Body of pancreas (tissue), 4 donors: ENCODE measurements around the gene TMEM107. TPM values are rescaled to one million over a fixed set of nuclear protein-coding genes. Genes with fewer than 3 reads are reported as not detected.

Source experiments
- ATAC-seq: fragments of 150-250 bp; one replicate; pipeline ENCODE4 v1.9.1; 2016
- DNase-seq, 4 donors: peaks; one replicate each; pipeline ENCODE4 v3.0.0-alpha.2; 2019
- H3K27ac ChIP-seq, 4 donors: fragments of 200-600 bp; sonication (generic); 1 replicate in 3 of 4; 2 replicates in 1 of 4; pipeline versions ENCODE4 v1.5.1 to v1.6.1; 2016 to 2019; ENCODE audit warnings: mild to moderate bottlenecking in 1 of 4, mixed read lengths in 1 of 4, moderate library complexity in 1 of 4
- H3K27me3 ChIP-seq, 2 donors: fragments of 200-600 bp; sonication (generic); one replicate each; pipeline ENCODE4 v1.6.0; 2016; ENCODE audit warnings: mild to moderate bottlenecking in 1 of 2
- H3K36me3 ChIP-seq, 2 donors: fragments of 200-600 bp; sonication (generic); replicated peaks in 1 of 2; 2 replicates each; pipeline ENCODE4 v1.5.1; 2016; ENCODE audit warnings: low read depth in 2 of 2; ENCODE audit not compliant: insufficient read depth in 1 of 2
- H3K4me1 ChIP-seq: fragments of 200-600 bp; sonication (generic); one replicate; pipeline ENCODE4 v1.6.0; 2016
- H3K4me3 ChIP-seq, 2 donors: fragments of 200-600 bp; sonication (generic); 1 replicate in 1 of 2; 2 replicates in 1 of 2; pipeline ENCODE4 v1.5.1; 2016 to 2019
- H3K9me3 ChIP-seq, 3 donors: fragments of 200-600 bp; sonication (generic); 1 replicate in 2 of 3; 2 replicates in 1 of 3; pipeline ENCODE4 v1.5.1; 2016
- POLR2A ChIP-seq, 3 donors: fragments of 450-650 bp; IDR thresholded peaks; one replicate each; pipeline ENCODE4 v1.6.1; 2016; ENCODE audit warnings: antibody characterized with exemption in 3 of 3, mild to moderate bottlenecking in 2 of 3
- WGBS, 2 donors: methylation state at CpG; one replicate each; pipeline ENCODE4 v1.1.5; 2017; 5-methylcytosine and 5-hydroxymethylcytosine counted together
- intact Hi-C: fragments of 100-400 bp; cut with DNase I; formaldehyde crosslinking; loops from one replicate; pipeline ENCODE4 v1.15.1; 2023
- total RNA-seq, 2 donors: library from RNA; depleted of rRNA; stranded (reverse); fragments of >200 nt; gene quantifications; one replicate each; pipeline ENCODE4 v1.1.0, GENCODE V29; 2016
- TF ChIP-seq, protein P1 (sequence below), 7 experiments: fragments of 450-650 bp in 4 of 7; fragments of 200-600 bp in 3 of 7; sonication (generic) in 3 of 7; IDR thresholded peaks; one replicate each; pipeline ENCODE4 v1.5.1; 2016 to 2019; ENCODE audit warnings: antibody characterized with exemption in 7 of 7

The TMEM107 gene
- total RNA-seq, 2 donors from 2014 or later: 7.6 to 12.7 TPM

DNA sequence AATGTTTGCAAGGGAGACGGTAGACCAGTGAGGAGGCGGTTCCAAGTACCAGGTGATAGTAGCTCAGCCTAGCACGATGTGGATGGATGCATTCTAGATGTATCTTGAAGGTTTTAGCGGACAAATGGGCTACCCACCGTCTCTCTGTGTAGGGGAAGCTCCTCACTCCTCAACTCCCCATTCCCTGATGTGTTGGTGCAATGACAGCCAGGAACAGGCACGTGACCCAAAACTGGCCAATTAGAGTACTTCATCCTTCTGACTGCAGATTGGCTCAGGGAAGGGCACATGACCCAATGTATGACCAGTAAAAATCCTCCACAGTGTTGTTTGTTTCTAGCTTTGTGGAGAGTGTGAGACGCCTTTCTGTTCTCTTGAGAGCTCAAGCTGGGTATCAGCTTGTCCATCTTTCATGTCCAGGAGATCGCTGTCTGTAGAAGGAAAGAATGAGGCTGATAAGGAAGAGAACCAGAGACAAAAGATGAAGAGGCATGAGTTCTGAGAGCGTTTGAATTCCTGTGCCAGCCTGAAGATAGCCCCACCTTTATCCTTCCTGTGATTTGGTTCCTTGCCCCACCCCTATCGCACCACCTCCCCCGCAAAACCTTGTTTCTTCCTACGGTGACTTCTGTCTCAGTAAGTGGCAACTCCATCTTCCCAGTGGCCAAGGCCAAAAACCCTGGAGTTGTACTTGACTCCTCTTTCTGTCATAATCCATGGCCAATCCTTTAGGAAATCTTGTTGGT is 16.1 kb upstream of the TMEM107 start:
- TF ChIP-seq POLR2A (IDR thresholded peaks at IDR 0.05): peak in 2 of 3 donors; percentile 69 to 73
- TF ChIP-seq, protein P1, sequence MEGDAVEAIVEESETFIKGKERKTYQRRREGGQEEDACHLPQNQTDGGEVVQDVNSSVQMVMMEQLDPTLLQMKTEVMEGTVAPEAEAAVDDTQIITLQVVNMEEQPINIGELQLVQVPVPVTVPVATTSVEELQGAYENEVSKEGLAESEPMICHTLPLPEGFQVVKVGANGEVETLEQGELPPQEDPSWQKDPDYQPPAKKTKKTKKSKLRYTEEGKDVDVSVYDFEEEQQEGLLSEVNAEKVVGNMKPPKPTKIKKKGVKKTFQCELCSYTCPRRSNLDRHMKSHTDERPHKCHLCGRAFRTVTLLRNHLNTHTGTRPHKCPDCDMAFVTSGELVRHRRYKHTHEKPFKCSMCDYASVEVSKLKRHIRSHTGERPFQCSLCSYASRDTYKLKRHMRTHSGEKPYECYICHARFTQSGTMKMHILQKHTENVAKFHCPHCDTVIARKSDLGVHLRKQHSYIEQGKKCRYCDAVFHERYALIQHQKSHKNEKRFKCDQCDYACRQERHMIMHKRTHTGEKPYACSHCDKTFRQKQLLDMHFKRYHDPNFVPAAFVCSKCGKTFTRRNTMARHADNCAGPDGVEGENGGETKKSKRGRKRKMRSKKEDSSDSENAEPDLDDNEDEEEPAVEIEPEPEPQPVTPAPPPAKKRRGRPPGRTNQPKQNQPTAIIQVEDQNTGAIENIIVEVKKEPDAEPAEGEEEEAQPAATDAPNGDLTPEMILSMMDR (IDR thresholded peaks at IDR 0.05): no peak
- ATAC-seq (peak; percentile 64), DNase-seq (peak; percentile 82 to 93 (median 86))
- H3K27ac ChIP-seq: peak overlapping the region; percentile 54 to 76 (median 67)
- WGBS, 2 donors: 9 to 19% methylated on average over 12 of the region's 12 CpGs
- intact Hi-C loops: no loop called here
- H3K4me1 ChIP-seq: peaks cover 40% of the 10 kb centered on the region
- no peaks in the 10 kb centered on the region for H3K27me3 ChIP-seq
- no peaks in the 10 kb centered on the region for H3K36me3 ChIP-seq
- H3K4me3 ChIP-seq: no peak overlapping the region
- no peaks in the 10 kb centered on the region for H3K9me3 ChIP-seq

DNA sequence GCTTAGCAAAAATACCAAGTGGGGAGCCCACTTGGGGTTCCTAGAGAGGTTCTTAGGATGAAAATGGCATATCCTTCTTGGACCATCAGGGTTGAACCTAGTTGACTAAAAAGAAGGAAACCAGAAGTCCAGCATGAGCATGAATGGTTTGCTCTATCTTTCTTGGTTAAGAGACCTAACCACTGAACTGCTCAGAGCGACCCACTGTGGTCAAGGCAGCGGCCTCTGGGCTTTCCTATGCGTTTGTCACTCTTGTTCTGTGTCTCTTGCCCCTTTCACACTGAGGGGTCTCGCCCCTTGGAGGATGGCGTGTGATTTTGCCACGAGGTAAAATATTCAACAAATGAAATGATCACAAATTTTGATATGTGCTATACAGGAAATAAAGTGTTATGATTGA is 14.3 kb upstream of the TMEM107 start:
- DNase-seq: no peak
- intact Hi-C loops: no loop called here
- Histone ChIP-seq H3K27ac (peak overlapping the region in 3 of 4 donors; percentile 15 to 96 (median 96)), H3K9me3 (no peaks in the 10 kb centered on the region), H3K4me3 (no peak overlapping the region), H3K36me3 (no peaks in the 10 kb centered on the region), H3K4me1 (peaks cover 54% of the 10 kb centered on the region), H3K27me3 (no peaks in the 10 kb centered on the region)
- no peak for ATAC-seq
- TF ChIP-seq POLR2A (IDR thresholded peaks at IDR 0.05): no peak
- TF ChIP-seq, protein P1 (IDR thresholded peaks at IDR 0.05): no peak
- 31 to 45% methylated on average over 6 of the region's 6 CpGs for WGBS, 2 donors

DNA sequence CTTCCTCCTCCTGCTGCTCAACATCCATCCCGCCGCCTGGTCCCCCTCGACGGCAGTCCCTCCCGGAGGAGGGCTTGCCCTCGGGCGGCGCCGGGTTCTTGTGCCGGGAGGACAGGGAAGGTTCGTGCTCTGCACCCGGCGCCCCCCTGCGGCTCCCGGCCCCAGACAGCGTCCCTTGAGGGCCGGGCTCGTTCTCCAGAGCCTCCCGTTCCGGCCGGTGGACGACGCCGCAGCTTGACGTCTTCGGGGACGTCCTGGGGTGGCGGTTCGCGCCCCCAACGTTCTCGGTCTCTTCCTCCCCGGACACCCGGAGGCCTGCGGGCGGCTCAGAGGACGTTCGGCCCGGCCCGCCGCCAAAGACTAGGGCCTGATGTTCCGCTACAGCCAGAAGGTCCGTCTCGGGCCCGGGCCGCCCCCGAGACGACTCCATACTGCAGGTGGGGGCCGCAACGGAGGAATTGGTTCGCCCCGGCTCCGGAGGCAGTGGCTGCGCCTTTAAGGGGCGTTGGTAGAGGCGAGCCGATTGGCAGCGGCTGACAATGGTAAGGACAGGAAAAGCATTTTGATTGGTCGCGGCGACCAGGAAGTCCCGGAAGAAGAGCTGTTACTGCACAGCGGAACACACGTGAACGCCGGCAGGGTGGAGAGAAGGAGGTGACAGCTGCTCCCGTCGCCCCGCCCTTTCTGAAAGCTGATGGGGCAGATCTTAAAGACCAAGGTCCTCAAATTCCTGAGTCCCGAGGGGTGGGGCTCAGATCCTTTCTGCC is 13.7 kb upstream of the TMEM107 start, which contains the start of gene BORCS6:
BORCS6 (minus strand) TSS at position 470 of the 767 bp plus-strand sequence; CDS start at position 430, 40 bp downstream.
- WGBS, 2 donors: 0 to 1% methylated on average over 17 to 68 of the region's 70 CpGs
- DNase-seq (peak; percentile 97 to 99 (median 99)), ATAC-seq (peak; percentile 76)
- Histone ChIP-seq H3K9me3 (no peaks in the 10 kb centered on the region), H3K4me3 (peak within 1 kb of the TSS; percentile 58 to 75), H3K36me3 (no peaks in the 10 kb centered on the region), H3K27ac (peak within 1 kb of the TSS; percentile 87 to 96 (median 96)), H3K27me3 (no peaks in the 10 kb centered on the region), H3K4me1 (peaks cover 54% of the 10 kb centered on the region)
- TF ChIP-seq, protein P1 (IDR thresholded peaks at IDR 0.05): peak in 2 of 7 experiments; percentile 2 to 13
- TF ChIP-seq POLR2A (IDR thresholded peaks at IDR 0.05): peak; percentile 59 to 84 (median 76)
- intact Hi-C loops: no loop called here

DNA sequence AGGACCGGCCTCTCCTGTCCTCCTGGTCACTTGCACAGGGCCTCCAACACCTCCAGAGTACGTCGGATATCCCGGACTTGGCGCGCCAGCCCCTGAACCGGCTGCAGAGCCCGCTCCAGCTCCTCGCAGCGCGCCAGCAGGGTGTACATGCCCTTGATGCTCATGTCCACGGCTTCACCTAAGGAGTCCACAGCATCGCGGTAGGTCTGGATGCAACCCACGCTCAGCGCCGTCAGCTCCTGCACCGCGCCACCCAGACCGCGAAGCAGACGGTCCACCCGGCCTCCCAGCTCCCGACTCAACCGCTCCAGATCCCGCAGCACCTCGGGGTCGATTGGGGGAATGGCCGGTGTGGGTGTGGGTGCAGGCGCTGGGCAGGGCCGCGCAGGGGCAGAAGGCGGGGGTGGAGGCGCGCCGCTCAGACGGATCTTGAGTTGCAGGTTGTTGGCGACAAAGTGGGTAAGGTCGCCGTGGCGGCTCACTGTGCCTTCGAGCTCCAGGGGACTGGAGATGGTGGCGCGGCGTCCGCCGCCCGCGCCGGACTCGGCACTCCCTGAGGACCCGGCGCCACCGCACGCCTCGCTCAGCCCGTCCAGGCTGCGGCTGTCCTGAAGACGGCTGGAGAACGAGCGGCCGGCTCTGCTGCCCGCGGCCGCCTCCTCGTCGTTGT is 13.0 kb upstream of the TMEM107 start:
- H3K4me1 ChIP-seq: peaks cover 54% of the 10 kb centered on the region
- ATAC-seq (no peak), DNase-seq (peak; percentile 37 to 53 (median 44))
- no peaks in the 10 kb centered on the region for H3K27me3 ChIP-seq
- peak overlapping the region; percentile 58 to 75 for H3K4me3 ChIP-seq
- H3K36me3 ChIP-seq: no peaks in the 10 kb centered on the region
- H3K27ac ChIP-seq: peak overlapping the region; percentile 87 to 96 (median 96)
- no peaks in the 10 kb centered on the region for H3K9me3 ChIP-seq
- intact Hi-C loops: no loop called here
- TF ChIP-seq POLR2A (IDR thresholded peaks at IDR 0.05): no peak
- TF ChIP-seq, protein P1 (IDR thresholded peaks at IDR 0.05): no peak
- 2 to 4% methylated on average over 8 to 67 of the region's 67 CpGs for WGBS, 2 donors
